OCI-LY3 (cell line): ENCODE results near the gene DYNLT5.

ENCODE experiments used
- H2AFZ ChIP-seq: fragments of 200-600, 300-600 bp; shearing (Covaris generic); 2 replicates; pipeline ENCODE4 v1.6.0; 2014; ENCODE audit warnings: antibody characterized with exemption, low read depth, low read length
- H3K27ac ChIP-seq: fragments of 200-600, 300-600 bp; sonication (generic); 2 replicates; pipeline ENCODE4 v1.5.1; 2014; ENCODE audit warnings: mild to moderate bottlenecking, low read length, moderate library complexity, mixed read lengths
- H3K27me3 ChIP-seq: fragments of 200-600, 300-600 bp; sonication (generic); 2 replicates; pipeline ENCODE4 v1.6.1; 2014; ENCODE audit warnings: low read depth, low read length, mixed read lengths
- H3K36me3 ChIP-seq: fragments of 200-600, 300-600 bp; sonication (generic); replicated peaks from 2 replicates; pipeline ENCODE3; 2014; ENCODE audit warnings: low read depth, low read length, mixed read lengths
- H3K4me1 ChIP-seq: fragments of 300-600, 200-600 bp; sonication (generic); 2 replicates; pipeline ENCODE4 v1.6.1; 2014; ENCODE audit warnings: low read length, mixed read lengths
- H3K4me2 ChIP-seq: fragments of 200-600, 300-600 bp; sonication (generic); 2 replicates; pipeline ENCODE4 v1.6.1; 2014; ENCODE audit warnings: low read length, mixed read lengths
- H3K4me3 ChIP-seq: fragments of 300-600, 200-600 bp; sonication (generic); 2 replicates; pipeline ENCODE4 v1.5.1; 2014; ENCODE audit warnings: antibody characterized with exemption, mild to moderate bottlenecking, low read length, moderate library complexity
- H3K79me2 ChIP-seq: fragments of 300-600, 200-600 bp; shearing (Covaris generic); 2 replicates; pipeline ENCODE4 v1.6.1; 2014; ENCODE audit warnings: mild to moderate bottlenecking, low read length, mixed read lengths
- H3K9ac ChIP-seq: fragments of 300-600, 200-600 bp; shearing (Covaris generic); 2 replicates; pipeline ENCODE4 v1.6.0; 2014; ENCODE audit warnings: mild to moderate bottlenecking, low read length, moderate library complexity
- H3K9me3 ChIP-seq: fragments of 200-600, 300-600 bp; shearing (Covaris generic); 2 replicates; pipeline ENCODE4 v1.6.1; 2014; ENCODE audit warnings: low read length, mixed read lengths; ENCODE audit not compliant: insufficient read depth
- H4K20me1 ChIP-seq: fragments of 200-600, 300-600 bp; sonication (generic); 2 replicates; pipeline ENCODE4 v1.6.1; 2016; ENCODE audit warnings: low read length, mixed read lengths; ENCODE audit not compliant: insufficient read depth
- EZH2phosphoT487 ChIP-seq: fragments of 200-600 bp; shearing (Covaris generic); IDR thresholded peaks from 2 replicates; pipeline ENCODE4 v1.6.1; 2018; ENCODE audit warnings: antibody characterized with exemption, mixed run types, low read depth
- TF ChIP-seq, protein P1 (sequence below): fragments of 200-600, 300-600 bp; sonication (generic); IDR thresholded peaks from 2 replicates; pipeline ENCODE4 v1.5.1; 2014; ENCODE audit warnings: antibody characterized with exemption, low read length, low read depth

Gene DYNLT5

DNA sequence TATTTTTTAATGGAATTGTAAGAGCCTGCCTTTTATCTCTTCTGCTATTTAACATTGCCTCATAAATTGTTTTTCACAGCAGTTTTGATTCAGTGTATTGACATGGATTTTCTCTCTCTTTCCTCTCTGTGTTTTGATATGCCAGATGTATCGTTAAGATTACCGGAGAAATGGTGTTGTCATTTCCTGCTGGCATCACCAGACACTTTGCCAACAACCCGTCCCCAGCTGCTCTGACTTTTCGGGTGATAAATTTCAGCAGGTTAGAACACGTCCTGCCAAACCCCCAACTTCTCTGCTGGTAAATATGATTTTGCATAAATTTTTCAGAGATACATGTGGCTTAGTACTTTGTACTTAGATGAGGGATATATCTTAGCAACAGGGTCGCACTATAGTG, 23.1 kb upstream of the DYNLT5 start:
- H4K20me1 ChIP-seq = no peaks in the 10 kb centered on the region
- H3K36me3 ChIP-seq = no peaks in the 10 kb centered on the region
- no peaks in the 10 kb centered on the region for H3K79me2 ChIP-seq
- H3K4me1 ChIP-seq = peaks cover 9% of the 10 kb centered on the region; the same call in 1 of the 2 replicates
- no peak overlapping the region for H3K4me3 ChIP-seq
- TF ChIP-seq EZH2phosphoT487 = no peak
- TF ChIP-seq, protein P1, sequence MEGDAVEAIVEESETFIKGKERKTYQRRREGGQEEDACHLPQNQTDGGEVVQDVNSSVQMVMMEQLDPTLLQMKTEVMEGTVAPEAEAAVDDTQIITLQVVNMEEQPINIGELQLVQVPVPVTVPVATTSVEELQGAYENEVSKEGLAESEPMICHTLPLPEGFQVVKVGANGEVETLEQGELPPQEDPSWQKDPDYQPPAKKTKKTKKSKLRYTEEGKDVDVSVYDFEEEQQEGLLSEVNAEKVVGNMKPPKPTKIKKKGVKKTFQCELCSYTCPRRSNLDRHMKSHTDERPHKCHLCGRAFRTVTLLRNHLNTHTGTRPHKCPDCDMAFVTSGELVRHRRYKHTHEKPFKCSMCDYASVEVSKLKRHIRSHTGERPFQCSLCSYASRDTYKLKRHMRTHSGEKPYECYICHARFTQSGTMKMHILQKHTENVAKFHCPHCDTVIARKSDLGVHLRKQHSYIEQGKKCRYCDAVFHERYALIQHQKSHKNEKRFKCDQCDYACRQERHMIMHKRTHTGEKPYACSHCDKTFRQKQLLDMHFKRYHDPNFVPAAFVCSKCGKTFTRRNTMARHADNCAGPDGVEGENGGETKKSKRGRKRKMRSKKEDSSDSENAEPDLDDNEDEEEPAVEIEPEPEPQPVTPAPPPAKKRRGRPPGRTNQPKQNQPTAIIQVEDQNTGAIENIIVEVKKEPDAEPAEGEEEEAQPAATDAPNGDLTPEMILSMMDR = no peak
- no peak overlapping the region for H3K9ac ChIP-seq
- no peaks in the 10 kb centered on the region for H3K27me3 ChIP-seq
- H3K27ac ChIP-seq = no peak overlapping the region
- no peaks in the 10 kb centered on the region for H3K9me3 ChIP-seq
- no peak overlapping the region for H3K4me2 ChIP-seq
- H2AFZ ChIP-seq = no peak overlapping the region

DNA sequence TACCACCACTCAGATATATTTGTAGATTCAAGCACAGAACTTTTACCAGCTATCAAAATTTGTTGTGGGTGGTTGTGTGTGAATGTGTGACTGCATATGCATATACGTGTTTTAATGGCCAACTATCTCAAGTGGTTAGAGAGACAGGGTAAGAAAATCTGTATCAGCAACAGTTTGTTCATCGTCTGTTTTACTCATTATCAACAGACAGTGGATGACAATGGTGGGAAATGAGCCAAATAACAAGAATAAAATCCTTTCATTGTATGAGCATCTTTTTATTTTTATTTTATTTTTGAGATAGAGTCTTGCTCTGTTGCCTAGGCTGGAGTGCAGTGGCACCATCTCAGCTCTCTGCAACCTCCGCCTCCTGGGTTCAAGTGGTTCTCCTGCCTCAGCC, 22.7 kb upstream of the DYNLT5 start:
- Histone ChIP-seq H3K9me3 (no peaks in the 10 kb centered on the region), H3K27me3 (no peaks in the 10 kb centered on the region), H3K4me1 (peaks cover 9% of the 10 kb centered on the region; the same call in 1 of the 2 replicates), H3K36me3 (no peaks in the 10 kb centered on the region), H2AFZ (no peak overlapping the region), H3K4me2 (no peak overlapping the region), H3K27ac (no peak overlapping the region), H3K9ac (no peak overlapping the region), H4K20me1 (no peaks in the 10 kb centered on the region), H3K4me3 (no peak overlapping the region), H3K79me2 (no peaks in the 10 kb centered on the region)
- TF ChIP-seq EZH2phosphoT487 = no peak
- TF ChIP-seq, protein P1 = no peak

DNA sequence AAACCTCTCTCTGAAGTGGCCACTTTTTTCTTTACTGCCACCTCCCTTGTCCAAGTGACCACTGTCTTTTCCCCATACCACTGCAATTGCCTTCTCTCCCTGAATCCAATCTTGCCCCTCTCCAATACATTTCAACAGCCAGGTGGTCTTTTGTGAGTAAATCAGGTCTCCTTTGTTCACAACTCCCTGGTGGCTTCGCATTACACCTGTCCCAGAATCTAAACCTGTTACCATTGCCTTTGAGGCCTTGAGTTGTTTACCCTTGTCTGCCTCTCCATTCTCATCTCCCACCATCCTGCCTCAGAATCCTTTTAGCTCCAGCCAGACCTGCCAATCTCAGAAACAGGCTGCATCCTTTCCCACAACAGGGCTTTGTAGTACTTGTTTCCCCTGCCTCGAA, 21.8 kb upstream of the DYNLT5 start:
- peaks cover 9% of the 10 kb centered on the region; the same call in 1 of the 2 replicates for H3K4me1 ChIP-seq
- no peaks in the 10 kb centered on the region for H3K27me3 ChIP-seq
- H3K79me2 ChIP-seq = no peaks in the 10 kb centered on the region
- H3K4me2 ChIP-seq = no peak overlapping the region
- H3K9me3 ChIP-seq = no peaks in the 10 kb centered on the region
- H3K27ac ChIP-seq = no peak overlapping the region
- H3K9ac ChIP-seq = no peak overlapping the region
- H2AFZ ChIP-seq = no peak overlapping the region
- no peaks in the 10 kb centered on the region for H3K36me3 ChIP-seq
- TF ChIP-seq EZH2phosphoT487 = no peak
- TF ChIP-seq, protein P1 = no peak
- H4K20me1 ChIP-seq = no peaks in the 10 kb centered on the region
- H3K4me3 ChIP-seq = no peak overlapping the region

DNA sequence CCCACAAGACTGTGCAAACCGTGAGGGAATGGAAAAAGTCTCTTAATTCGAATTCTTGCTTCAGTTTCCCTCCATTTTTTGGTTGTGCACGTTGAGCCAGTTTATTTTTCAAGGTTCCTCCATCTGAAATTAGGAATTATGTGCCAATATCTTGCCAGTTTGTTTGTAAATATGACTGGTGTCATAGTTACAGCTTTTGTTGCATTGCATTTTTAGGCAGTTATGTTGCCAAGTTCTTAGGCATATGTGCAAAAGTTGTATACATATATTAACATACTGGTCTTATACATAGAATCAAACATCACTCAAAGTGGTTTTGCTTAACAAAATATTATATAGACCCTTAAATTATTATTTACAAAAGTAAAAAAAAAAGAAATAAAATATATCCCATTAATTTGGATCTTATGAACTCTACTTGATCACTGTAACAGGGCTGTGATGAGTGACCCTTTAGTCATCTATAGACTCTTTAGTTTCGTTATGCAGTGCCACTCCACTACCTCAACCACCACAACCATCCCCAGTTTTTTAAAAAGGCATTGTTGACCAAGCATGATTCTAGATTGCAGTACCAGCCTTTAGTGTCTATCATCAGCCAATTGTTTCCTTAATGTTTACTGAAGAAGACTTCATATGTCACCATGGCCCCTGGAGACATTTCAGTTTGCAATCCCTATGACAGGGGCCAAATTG, 20.9 kb upstream of the DYNLT5 start:
- Histone ChIP-seq H3K4me2 (no peak overlapping the region), H3K9me3 (no peaks in the 10 kb centered on the region), H3K27me3 (no peaks in the 10 kb centered on the region), H3K79me2 (no peaks in the 10 kb centered on the region), H4K20me1 (no peaks in the 10 kb centered on the region), H2AFZ (no peak overlapping the region), H3K4me3 (no peak overlapping the region), H3K36me3 (no peaks in the 10 kb centered on the region), H3K4me1 (peaks cover 4% of the 10 kb centered on the region; the same call in 1 of the 2 replicates), H3K9ac (no peak overlapping the region), H3K27ac (no peak overlapping the region)
- TF ChIP-seq, protein P1 = no peak
- TF ChIP-seq EZH2phosphoT487 = no peak
